IMR-90 (cell line): Measurements from ENCODE around the gene TAX1BP1.

ENCODE experiments used
- POLR2A ChIP-seq: IDR thresholded peaks from 2 replicates; pipeline ENCODE4 v1.6.1; 2012; ENCODE audit warnings: mild to moderate bottlenecking, low read depth, low read length
- SMC3 ChIP-seq: fragments of 150-350 bp; IDR thresholded peaks from 2 replicates; pipeline ENCODE4 v1.6.1; 2016; ENCODE audit warnings: low read depth, mild to moderate bottlenecking, antibody characterized with exemption, low read length, moderate library complexity

- TF ChIP-seq POLR2A (no peak), SMC3 (peak; percentile 7; the same call in 1 of the 2 replicates)
Observed at GRCh38 chr7:27739301-27739908, 557 bp upstream of the TAX1BP1 start.
